HG03025 (cell line): ENCODE data around the gene LAMTOR2.
"Not testable (repeated sequence)": the region's sequence is repeated elsewhere in the genome, so short reads cannot be mapped to it uniquely, and the experiment has no call there.

Experiments used
- ATAC-seq: cut with Tn5 transposase; IDR thresholded peaks from one replicate; pipeline ENCODE4 v1.9.1; 2021; ENCODE audit warnings: mild to moderate bottlenecking, moderate library complexity; ENCODE audit not compliant: unreplicated experiment, low FRiP score

Gene LAMTOR2

DNA sequence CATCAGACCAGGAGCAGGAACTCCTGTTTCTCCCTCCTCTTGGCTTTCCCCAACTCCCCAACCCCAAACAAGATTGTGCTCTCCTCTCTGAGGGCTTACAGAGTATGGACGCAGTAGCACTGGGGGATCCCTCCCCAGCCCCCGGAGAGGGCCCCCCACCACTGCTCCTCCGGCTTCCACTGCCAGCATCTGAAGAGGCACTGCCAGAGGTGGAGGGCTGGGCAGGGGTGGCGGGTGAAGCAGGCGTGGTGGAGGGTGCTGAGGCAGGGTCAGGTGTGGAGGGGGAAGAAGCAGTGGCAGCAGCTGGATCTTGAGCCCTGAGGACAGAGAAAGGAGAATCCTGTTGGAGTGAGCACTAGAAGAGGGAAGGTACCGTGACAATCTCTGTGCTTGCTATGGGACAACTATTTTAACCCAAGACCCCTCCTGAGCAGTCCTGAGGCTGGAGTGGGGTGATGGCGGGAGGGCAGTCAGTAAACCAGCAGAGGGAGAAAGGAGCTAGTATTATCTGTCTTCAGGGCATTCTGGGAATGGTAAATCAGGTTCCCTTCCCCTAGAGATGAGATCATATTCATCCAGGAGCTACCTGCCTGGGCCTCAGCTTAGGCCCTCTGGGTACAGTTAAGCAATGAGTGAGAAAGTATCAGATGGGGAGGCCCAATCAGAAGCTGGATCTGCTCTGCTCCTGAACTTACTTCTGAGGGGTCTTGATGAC is 3.4 kb upstream of the LAMTOR2 start:
- no peak for ATAC-seq

DNA sequence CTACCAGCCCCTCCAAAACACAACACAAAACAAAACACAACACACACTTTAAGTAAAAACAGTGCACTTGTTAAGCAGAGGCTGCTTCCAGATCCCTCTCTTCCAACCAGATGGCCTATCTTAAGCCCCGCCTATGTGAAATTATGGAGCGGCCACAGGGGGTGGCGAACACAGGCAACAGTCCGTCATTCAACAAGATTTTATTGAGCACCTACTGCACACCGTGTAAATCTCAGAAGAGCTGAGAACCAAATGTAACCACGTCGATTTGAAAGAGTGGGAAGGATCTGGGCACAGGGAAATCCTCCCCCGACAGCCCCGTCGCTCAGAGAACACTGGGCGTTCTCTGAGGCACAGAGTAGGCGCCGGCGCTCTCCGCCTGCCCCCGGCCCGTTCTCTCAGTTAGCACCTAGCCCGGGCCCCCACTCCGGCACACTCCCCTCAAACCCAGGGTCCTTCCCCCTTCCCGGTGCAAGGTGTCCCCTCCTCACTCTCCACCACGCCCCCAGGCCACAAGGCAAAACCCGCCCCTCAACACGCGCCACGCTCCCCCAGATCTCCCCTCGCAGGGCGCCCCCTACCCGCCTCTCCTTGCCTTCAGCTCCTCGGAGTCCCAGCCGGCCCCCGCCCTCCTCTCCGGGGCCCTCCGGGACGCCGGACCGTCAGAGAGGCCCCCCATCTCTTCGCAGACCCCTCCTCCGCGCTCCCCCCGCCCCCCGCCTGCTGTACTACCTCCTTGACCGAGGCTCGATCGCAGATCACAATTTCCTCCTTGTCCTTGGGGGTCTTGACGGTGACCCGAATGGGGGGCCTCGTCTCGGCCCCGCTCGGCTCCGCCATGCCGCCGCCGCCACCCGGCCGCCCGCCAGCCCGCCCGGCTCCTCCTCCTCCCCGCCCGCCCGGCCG is 1.5 kb upstream of the LAMTOR2 start:
- no peak for ATAC-seq

DNA sequence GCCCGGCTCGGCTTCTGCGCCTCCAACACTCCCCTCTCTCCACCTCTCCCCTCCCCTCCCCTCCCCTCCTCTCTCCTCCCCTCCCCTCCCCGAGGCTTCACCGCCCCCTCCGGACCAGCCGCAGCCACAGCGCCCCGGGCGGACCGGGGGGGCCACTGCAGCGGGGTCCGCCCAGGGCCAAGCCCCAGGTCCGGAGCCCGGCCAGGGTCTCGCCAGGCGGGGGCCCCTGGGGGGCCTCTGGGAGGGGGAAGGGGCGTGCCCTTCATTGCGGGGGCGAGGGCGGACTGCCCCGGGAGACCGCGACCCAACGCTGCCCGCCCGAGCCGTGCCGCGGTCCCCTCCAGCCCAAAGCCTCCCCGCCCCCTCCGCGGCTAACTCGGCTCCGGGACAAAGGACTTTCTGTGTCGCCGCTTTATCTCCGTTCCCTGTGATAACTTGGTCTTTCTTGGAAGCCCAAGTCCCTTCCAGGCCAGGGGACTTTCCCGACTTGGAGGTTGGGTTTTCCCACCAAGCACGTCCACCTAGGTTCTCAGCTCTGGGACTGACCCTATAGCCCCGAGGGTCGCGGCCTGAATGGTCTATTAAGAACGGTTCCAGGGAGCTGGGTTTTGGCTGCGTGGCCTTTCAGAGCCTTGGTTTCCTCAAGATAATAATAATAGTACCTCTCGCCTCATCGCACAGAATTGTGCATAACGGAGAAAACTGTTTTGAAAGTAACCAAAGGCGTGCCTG is 648 bp upstream of the LAMTOR2 start, which contains the start of gene UBQLN4:
Gene UBQLN4 (minus strand): TSS at position 31 of the 732 bp plus-strand sequence. CDS start 97 bp downstream, outside the sequence.
- no peak for ATAC-seq

DNA sequence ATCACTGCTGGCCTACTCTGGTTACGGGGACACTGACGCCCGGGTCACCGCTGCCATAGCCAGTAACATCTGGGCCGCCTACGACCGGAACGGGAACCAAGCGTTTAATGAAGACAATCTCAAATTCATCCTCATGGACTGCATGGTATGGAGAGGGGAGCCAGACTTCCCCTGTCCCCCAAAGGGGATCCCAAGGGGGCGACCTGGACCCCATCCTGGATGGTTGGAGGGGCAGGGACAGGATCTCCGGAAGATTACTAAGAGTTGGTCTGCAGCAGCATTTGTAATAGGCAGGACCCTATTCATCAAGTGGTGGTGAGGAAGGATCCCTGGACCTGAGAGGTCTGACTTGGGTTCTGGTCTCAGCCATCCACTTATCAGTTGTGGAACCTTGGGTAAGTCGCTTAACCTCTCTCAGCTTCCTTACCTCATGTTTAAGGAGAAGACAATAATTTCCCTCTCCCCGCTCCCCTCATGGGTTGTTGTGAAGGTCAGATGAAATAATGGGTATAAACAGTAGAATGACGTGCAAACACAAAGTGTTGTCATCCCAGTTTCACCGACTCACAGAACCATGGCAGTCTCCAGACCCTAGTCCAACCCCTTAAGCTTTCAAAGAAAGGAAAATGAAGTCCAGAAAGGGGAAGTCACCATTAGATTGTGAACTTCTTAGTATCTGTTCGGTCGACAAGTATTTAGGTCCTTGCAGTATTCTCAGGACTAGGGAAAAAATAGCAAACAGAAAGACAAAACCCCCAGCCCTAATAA is 883 bp downstream of the LAMTOR2 start:
- ATAC-seq = no peak

DNA sequence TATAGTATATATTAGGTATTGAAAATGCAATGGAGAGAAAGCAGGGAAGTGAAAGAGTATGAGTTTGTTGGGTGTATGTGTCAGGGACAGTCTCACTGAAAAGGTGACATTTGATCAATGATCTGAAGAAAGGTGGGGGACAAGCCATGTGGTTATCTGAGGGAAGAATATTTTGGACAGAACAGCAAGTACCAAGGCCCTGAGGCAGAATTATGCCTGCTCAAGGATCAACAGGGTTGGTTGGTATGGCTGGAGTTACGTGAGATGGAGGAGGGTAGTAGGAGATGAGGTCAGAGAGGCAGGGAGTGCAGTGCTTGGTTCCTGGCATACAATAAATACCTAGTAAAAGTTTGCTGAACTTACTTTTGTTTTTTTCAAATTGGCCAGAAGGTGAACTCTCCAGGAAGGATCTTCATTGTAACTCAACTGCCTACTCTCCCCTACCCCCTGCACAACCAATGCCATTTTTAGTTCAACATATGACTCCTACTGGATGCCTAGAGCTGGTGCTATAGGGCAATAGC is 1.8 kb downstream of the LAMTOR2 start:
- no peak for ATAC-seq

DNA sequence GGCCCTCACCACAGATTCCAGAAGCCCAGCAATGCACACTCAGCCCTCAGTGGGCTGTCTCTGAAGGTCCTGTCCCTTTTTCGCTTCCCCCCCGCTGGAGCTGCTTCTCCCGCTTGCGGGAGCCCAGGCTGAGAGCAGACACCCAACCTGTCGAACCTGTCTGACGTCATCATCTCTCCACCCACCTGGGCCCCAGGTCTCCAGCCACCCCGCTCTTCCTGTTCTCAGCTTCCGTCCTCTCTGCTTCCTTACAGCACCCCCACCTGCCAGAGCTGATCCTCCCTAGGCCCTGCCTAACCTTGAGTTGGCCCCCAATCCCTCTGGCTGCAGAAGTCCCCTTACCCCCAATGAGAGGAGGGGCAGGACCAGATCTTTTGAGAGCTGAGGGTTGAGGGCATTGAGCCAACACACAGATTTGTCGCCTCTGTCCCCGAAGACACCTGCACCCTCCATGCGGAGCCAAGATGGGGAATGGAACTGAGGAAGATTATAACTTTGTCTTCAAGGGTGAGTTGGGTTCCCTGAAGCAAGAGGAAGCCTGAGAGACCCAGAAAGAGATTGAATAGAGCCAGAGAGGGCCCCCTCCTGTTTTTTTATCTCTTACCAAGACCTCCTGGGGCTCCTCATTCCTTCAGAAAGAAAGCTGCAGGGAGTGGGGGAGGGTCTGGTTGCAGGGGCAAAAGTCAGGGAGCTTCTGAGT is 6.5 kb downstream of the LAMTOR2 start, which contains the start of gene RAB25:
Gene RAB25 (plus strand): TSS at position 224 of the 700 bp plus-strand sequence. CDS start 241 bp downstream, at position 465.
- no peak for ATAC-seq

DNA sequence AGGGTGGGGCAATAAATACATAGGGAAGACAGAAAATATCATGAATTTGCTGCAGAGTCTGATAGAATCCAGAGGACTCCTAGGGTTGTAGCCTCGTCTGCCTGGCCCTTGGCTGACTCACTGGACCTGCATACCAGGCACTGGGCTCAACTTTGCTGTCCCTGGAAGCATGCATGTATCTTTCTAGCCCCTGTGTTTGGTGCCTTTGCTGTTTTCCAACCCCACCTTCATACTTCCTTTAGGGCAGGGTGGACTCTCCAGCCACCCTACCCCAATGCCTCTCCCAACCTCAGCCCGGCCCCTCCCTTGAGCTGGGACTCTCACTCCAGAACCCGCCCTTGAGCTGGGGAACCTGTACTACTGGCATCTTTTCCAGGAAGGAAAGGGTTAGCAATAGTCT is 7.6 kb downstream of the LAMTOR2 start:
- no peak for ATAC-seq

DNA sequence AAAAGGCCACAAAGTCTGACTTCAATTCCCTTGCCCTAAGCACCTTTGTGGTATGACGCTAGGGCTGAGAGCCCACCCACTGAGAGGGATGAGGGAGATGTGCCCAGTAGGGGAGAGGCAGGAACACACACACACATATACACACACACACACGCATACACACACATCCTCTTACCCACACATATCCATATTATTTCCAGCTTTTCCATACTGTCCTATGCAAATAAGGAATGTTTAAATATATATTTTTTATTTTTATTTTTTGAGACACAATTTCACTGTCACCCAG is 9.4 kb downstream of the LAMTOR2 start:
- no peak for ATAC-seq

DNA sequence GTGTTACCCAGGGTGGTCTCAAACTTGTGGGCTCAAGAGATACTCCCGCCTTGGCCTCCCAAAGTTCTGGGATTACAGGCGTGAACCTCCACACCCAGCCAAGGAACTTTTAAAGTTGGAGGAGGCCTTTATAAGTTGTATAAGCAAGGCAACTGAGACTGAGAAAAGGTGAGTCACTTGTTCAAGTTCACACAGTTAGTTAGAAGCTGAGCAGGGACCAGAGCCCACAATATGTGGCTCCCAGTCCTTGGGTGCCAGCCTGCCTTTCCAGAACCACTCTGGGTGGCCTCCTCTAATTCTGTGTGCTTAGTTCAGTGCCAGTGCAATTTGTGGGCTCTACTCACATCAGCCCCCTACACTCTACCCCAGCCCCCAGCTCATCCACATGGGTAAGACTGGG is 10.0 kb downstream of the LAMTOR2 start:
- no peak for ATAC-seq

DNA sequence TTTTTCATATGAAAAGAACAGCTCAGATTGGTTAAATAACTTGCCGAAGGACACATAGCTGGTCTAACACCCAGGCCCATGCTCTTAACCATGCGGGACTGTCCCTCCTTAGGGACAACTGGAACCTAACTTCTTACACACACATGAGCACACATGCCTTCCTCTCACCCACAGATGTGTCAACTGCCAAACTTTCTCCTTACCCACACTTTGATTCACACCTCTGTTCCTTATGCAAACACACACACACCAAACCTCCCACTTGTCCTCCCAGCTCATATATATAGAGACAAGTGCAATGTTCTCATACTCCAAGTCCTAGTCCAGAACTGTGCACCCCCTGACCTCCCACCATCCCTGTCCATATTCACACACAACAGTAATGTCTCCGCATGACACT is 10.6 kb downstream of the LAMTOR2 start:
- no peak for ATAC-seq

DNA sequence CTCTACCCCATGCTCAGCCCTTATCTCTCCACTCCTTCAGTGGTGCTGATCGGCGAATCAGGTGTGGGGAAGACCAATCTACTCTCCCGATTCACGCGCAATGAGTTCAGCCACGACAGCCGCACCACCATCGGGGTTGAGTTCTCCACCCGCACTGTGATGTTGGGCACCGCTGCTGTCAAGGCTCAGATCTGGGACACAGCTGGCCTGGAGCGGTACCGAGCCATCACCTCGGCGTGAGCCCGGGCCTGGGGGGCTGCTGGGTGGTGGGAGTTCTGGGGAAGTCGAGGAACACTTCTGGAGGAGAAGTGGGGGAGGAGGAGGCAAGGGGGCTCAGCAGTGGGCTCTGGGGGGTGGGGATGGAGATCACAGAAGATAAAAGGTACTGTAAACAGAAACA is 11.3 kb downstream of the LAMTOR2 start:
- ATAC-seq = no peak

DNA sequence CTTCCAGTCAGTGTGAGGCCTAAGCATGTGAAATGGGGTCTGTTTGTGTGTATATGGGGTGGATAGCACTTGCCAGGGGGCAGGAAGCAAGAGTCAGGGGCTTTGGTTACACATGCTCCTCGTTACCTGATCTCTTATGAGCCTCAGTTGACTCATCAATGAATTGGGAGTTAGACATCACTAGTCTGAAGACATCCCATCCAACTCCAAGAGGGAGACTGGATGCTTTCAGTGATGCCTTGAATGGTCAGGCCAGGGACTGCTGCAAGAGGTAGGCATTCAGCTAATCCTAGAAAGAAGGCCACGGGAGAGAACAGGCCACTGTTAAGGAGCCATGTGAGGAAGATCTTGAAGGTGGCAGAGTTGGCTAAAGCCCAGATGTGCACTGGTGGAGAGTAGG is 12.7 kb downstream of the LAMTOR2 start:
- ATAC-seq = no peak

DNA sequence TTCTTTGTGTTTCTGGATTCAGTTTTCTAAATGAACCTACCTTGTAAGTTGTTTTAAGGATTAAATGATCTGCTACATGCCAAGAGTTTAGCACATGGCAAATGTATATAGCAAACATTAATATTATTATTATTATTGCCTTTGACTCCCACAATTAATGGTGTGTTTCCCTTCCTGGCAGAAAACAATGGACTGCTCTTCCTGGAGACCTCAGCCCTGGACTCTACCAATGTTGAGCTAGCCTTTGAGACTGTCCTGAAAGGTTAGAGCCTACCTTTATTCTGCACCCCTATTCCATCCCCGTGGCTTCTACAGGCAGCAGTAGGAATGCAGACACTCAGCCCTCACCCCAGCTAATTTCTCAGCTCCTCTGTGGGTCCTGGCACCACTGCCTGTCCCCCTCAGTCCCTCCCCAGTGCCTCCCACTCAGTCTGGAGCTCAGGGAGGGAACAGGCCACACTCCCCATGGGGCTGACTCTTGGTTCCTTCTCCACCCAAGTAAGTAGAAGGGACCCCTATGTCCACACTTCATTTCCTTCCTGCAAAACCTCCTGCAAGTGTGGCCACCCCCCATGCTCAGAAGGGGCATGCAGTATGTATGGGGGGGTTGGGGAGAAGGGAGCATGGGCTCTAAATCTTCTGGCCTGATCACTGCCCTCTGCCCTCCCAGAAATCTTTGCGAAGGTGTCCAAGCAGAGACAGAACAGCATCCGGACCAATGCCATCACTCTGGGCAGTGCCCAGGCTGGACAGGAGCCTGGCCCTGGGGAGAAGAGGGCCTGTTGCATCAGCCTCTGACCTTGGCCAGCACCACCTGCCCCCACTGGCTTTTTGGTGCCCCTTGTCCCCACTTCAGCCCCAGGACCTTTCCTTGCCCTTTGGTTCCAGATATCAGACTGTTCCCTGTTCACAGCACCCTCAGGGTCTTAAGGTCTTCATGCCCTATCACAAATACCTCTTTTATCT is 15.2 kb downstream of the LAMTOR2 start:
- ATAC-seq = no peak

DNA sequence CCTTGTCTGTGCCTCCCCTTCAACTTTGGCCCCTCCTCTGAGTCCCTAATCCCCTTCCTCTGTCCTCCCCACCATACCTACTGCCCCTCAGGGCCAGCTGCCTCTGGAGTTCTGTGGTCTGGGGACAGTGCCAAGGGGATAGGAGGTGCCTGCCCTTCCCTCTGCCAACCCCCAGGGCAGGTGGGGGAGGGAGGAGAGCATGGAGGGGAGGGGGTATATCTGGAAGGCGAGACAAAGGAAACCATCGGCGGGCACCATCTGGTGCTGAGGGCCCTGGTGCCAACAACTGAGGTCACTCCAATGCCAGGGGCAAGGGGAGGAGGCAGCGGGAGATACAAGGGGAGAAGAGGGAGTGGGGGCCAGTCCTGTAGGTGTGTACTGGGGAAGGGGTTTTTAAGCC is 16.0 kb downstream of the LAMTOR2 start:
- no peak for ATAC-seq

DNA sequence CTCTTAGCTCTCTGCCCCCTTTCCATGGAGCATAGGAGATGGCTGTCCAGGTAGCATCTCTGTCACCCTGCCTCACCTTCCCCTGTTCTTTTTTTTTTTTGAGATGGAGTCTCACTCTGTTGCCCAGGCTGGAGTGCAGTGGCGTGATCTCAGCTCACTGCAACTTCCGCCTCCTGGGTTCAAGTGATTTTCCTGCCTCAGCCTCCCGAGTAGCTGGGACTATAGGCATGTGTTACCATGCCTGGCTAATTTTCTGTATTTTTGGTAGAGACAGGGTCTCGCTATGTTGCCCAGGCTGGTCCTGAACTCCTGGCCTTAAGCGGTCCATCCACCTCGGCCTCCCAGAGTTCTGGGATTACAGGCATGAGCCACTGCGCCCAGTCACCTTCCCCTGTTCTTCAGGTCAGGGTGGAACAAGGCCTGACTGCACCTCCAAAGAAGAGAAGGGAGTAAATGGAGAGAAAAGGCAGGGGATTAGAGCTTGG is 16.8 kb downstream of the LAMTOR2 start:
- ATAC-seq = not testable (repeated sequence)

DNA sequence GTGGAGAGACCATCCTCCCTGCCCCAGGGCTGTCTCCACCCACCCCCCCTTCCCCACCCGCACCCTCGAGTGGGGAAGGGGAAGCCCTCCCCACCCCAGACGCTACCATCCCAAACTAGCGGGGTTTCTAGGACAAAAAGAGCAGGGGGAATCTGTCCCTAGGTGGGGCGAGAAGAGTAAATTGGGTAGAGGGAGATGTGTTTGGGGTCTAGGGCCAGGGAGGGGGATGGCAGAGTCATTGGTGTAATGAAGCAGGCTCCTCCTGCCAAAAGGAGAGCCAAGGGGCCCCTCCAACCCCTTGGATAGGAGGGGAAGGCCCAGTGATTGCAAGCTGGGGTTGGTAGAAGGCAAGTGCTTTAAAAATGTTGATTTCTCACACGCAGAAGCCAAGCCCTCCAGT is 17.7 kb downstream of the LAMTOR2 start:
- no peak for ATAC-seq

DNA sequence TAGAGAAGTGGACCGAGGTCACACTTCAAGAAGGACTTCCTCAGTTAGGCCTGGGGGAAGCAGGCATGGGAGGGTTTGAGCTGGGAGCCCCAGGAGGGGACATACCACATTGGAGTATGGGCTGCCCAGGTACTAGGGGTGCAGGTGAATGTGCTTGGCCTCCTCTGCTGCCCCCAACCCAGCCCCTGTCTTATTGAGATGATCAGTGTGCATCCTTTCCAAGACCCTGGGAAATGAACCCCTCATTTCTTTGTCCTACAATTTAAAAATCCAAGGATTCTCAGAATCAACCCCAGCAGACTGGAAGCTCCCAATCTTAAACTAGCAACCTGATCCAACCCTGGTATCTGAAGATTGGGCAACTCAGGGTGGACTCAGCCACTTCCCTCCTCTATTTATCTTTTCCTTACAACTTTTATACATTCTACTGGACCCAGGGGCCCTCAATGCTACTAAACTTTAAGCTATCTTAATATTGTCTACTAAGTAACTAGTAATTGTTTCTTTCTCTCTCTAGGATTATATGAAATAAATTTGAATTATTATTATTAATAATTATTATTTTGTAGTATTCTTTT is 18.6 kb downstream of the LAMTOR2 start:
- ATAC-seq = no peak

DNA sequence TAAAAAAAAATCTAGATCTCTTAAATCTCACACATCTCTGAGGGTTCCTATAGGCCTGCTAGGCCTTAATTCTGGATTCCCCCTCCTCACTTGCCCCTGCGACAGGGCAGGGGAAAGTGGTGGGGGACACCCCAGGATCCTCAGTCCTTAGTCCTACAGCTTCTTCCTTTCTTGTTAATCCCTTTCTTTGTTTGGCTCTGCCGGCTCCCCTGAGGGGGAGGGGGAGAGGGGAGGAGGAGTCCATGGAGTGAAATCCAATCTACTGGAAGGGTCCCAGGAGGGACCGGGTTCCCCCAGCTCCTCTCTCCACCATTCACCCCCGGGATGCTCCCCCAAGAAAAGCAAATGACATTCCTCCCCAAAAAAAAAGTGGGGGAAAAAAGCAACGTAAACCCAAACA is 19.2 kb downstream of the LAMTOR2 start:
- no peak for ATAC-seq
